ENCODE results near the gene KLHL26. TPM values are rescaled to one million over a fixed set of nuclear protein-coding genes. Genes with fewer than 3 reads are reported as not detected.

The KLHL26 gene
- total RNA-seq, 3 donors from 2014 or later (not counting 1 experiment from before 2014, with no cell fraction given) = 8.0 to 11.5 (median 9.6) TPM

DNA sequence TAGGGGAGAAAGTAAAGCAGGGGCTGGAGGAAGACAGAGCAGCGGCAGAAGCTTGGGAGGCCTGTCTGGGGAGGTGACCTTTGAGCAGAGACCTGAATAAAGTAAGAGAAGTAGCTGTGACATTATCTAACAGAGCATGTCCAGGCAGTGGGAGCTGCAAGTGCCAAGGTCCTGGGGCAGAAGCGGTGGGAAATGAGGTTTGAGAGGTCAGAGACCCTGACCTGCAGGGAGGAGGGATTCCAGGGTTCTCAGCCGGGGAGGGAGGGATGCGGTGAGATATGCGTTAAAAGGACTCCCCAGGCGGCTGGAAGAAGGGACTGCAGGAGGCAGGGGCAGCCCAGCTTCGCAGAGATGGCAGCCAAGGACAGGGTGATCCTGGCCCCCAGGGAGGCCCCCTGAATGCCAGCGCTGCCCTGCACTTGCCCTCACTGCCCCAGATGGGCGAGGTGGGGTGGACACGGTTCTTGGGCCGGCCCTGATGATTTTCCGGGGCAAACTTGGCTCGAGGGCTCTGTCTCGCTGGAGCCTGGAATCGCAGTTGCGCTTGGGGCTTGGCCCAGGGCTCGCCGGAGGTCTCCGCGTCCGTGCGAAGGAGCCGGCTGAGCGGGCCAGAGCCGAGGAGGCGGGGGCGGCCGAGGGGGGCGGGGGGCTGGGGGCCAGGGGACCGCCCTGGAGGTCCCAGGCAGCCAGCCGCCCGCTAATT, 33.4 kb upstream of the KLHL26 start:
- intact Hi-C loops (cut with micrococcal nuclease) = no loop called here
- ATAC-seq = peak in 2 of 3 donors; percentile 78 to 89
- peak in 1 of 2 donors; percentile 58 for DNase-seq
- Histone ChIP-seq H3K4me1 (ENCODE audit: control insufficient read depth, insufficient read depth, low read length) (peaks cover 10% of the 10 kb centered on the region), H3K4me3 (ENCODE audit: low read length) (no peak overlapping the region), H3K27me3 (ENCODE audit: control insufficient read depth, insufficient read depth, low read length) (peaks cover 51% of the 10 kb centered on the region), H3K9me3 (ENCODE audit: control insufficient read depth, insufficient read depth, low read length) (no peaks in the 10 kb centered on the region), H3K27ac (ENCODE audit: low read length) (no peak overlapping the region), H3K36me3 (ENCODE audit: control insufficient read depth, insufficient read depth, low read length) (no peaks in the 10 kb centered on the region)
- no peak overlapping the region for H3K27ac Mint-ChIP-seq
- WGBS (ENCODE audit: insufficient coverage) = 7% methylated on average over 32 of the region's 32 CpGs
- TF ChIP-seq, protein P1, sequence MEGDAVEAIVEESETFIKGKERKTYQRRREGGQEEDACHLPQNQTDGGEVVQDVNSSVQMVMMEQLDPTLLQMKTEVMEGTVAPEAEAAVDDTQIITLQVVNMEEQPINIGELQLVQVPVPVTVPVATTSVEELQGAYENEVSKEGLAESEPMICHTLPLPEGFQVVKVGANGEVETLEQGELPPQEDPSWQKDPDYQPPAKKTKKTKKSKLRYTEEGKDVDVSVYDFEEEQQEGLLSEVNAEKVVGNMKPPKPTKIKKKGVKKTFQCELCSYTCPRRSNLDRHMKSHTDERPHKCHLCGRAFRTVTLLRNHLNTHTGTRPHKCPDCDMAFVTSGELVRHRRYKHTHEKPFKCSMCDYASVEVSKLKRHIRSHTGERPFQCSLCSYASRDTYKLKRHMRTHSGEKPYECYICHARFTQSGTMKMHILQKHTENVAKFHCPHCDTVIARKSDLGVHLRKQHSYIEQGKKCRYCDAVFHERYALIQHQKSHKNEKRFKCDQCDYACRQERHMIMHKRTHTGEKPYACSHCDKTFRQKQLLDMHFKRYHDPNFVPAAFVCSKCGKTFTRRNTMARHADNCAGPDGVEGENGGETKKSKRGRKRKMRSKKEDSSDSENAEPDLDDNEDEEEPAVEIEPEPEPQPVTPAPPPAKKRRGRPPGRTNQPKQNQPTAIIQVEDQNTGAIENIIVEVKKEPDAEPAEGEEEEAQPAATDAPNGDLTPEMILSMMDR (IDR thresholded peaks at IDR 0.05) = no peak
- H3K27me3 Mint-ChIP-seq (ENCODE audit: low read depth in 2 of 2) = peaks cover 27 to 37% of the 10 kb centered on the region in 2 donors
- no peaks in the 10 kb centered on the region for H3K36me3 Mint-ChIP-seq
- H3K4me1 Mint-ChIP-seq = peaks cover 4 to 16% of the 10 kb centered on the region in 2 donors
- H3K4me3 Mint-ChIP-seq = no peak overlapping the region
- H3K9me3 Mint-ChIP-seq = no peaks in the 10 kb centered on the region

DNA sequence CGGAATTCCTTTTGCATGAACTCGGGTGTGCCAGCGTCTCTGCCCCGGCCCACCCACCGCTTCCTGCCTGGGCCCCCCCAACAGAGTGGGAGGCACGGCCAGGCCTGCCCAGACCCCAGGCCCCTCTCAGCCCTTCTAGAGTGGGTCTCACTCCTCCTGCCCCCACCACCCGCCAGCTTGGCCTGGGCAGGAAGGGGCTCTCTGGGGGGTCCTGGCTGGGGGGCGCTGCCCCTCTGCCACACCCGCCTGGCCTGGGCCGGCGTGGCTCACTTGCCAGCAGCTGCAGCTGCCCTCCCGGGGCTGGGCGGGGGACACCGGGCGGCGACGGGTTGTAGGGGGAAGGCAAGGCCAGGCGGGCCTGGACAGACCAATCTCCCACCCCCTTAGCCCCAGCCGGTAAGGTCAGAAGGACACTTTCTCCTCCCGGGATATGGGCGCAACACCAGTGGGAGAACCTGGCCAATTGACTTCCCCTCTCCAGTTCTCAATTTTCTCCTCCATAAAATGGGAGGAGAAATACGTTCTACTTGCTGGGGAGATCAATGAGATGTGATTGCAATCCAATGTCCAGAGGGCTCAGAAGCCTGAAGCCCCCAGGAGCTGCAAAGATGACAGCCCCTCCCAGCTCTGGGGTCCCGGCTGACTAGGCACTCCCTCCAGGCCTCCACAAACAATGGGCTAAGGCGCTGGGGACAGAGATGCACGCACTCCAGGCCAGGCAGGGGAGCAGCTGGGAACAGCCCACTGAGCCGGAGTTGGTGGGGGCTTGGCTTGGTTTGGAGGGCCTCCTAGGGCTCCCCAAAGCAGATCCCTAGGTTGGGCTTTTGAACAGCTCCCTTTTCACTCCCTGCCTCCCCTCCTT, 32.6 kb upstream of the KLHL26 start:
- ATAC-seq (no peak), DNase-seq (no peak)
- Mint-ChIP-seq H3K4me1 (peaks cover 4 to 16% of the 10 kb centered on the region in 2 donors), H3K4me3 (no peak overlapping the region), H3K27ac (no peak overlapping the region), H3K36me3 (no peaks in the 10 kb centered on the region), H3K9me3 (no peaks in the 10 kb centered on the region), H3K27me3 (ENCODE audit: low read depth in 2 of 2) (peaks cover 35 to 45% of the 10 kb centered on the region in 2 donors)
- no peak overlapping the region for H3K27ac ChIP-seq (ENCODE audit: low read length)
- H3K4me3 ChIP-seq (ENCODE audit: low read length) = no peak overlapping the region
- no peaks in the 10 kb centered on the region for H3K9me3 ChIP-seq (ENCODE audit: control insufficient read depth, insufficient read depth, low read length)
- H3K4me1 ChIP-seq (ENCODE audit: control insufficient read depth, insufficient read depth, low read length) = peaks cover 10% of the 10 kb centered on the region
- no peaks in the 10 kb centered on the region for H3K36me3 ChIP-seq (ENCODE audit: control insufficient read depth, insufficient read depth, low read length)
- WGBS (ENCODE audit: insufficient coverage) = 16% methylated on average over 26 of the region's 26 CpGs
- intact Hi-C loops (cut with micrococcal nuclease) = no loop called here
- H3K27me3 ChIP-seq (ENCODE audit: control insufficient read depth, insufficient read depth, low read length) = peaks cover 53% of the 10 kb centered on the region
- TF ChIP-seq, protein P1 (IDR thresholded peaks at IDR 0.05) = no peak

DNA sequence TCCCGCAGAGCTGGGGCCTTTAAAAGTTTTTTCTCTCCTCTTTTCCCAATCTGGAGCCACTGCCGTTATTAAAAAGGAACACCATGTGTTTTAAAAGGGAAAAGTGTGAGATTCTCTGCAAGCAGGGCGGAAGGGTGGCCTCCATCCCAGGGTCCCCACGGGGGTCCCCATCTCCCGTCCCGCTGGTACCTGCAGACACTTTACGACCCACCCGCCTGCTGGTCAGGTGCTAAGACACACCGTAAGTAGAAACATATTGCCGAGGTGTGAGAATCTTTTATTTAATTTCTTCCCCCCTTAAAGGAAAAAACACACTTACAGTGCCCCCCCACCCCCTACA, 32.0 kb upstream of the KLHL26 start:
- Mint-ChIP-seq H3K36me3 (no peaks in the 10 kb centered on the region), H3K27ac (no peak overlapping the region), H3K4me1 (peaks cover 4 to 16% of the 10 kb centered on the region in 2 donors), H3K4me3 (no peak overlapping the region), H3K27me3 (ENCODE audit: low read depth in 2 of 2) (peaks cover 39 to 51% of the 10 kb centered on the region in 2 donors), H3K9me3 (no peaks in the 10 kb centered on the region)
- intact Hi-C loops (cut with micrococcal nuclease) = no loop called here
- Histone ChIP-seq H3K4me1 (ENCODE audit: control insufficient read depth, insufficient read depth, low read length) (peaks cover 10% of the 10 kb centered on the region), H3K27me3 (ENCODE audit: control insufficient read depth, insufficient read depth, low read length) (peaks cover 48% of the 10 kb centered on the region), H3K4me3 (ENCODE audit: low read length) (no peak overlapping the region), H3K27ac (ENCODE audit: low read length) (no peak overlapping the region), H3K36me3 (ENCODE audit: control insufficient read depth, insufficient read depth, low read length) (no peaks in the 10 kb centered on the region), H3K9me3 (ENCODE audit: control insufficient read depth, insufficient read depth, low read length) (no peaks in the 10 kb centered on the region)
- DNase-seq = no peak
- ATAC-seq = no peak
- TF ChIP-seq, protein P1 (IDR thresholded peaks at IDR 0.05) = no peak
- WGBS (ENCODE audit: insufficient coverage) = 18% methylated on average over 9 of the region's 10 CpGs
